AG10803 (cell line): ENCODE measurements around the gene INTS3.

Source experiments
- DNase-seq: peaks from one replicate; pipeline ENCODE4 v3.0.0; 2010; ENCODE audit warnings: low read depth
- H3K4me3 ChIP-seq: 2 replicates; pipeline ENCODE4 v1.5.1; 2011; ENCODE audit warnings: mild to moderate bottlenecking, low read length, control low read depth
- TF ChIP-seq, protein P1 (sequence below): conservative IDR thresholded peaks from 2 replicates; pipeline ENCODE4 v1.5.1; 2011; ENCODE audit warnings: mild to moderate bottlenecking, low read length, control low read depth, inconsistent platforms

Gene INTS3

DNA sequence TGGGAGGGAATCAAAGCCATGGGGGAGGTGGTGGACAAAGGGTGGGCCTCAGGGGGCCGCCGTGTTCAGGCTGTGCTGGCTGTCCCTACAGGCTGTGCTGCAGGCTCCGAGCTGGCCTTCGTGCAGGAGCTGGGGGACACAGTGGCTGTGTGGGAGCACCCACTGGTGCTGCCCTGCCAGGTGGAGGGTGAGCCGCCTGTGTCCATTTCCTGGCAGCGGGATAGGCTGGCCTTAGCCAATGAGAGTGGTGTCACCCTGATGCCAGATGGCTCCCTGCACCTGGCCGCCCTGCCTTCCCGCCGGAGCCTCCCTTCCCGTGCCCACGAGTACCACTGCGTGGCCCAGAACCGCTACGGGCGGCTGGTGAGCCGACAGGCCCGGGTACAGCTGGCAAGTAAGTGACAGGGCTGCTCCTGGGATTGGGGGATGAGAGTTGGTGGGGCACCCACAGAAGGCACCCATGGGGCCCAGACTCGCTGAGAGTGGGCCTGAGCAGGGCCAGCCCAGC is 67.5 kb downstream of the INTS3 start:
- TF ChIP-seq, protein P1, sequence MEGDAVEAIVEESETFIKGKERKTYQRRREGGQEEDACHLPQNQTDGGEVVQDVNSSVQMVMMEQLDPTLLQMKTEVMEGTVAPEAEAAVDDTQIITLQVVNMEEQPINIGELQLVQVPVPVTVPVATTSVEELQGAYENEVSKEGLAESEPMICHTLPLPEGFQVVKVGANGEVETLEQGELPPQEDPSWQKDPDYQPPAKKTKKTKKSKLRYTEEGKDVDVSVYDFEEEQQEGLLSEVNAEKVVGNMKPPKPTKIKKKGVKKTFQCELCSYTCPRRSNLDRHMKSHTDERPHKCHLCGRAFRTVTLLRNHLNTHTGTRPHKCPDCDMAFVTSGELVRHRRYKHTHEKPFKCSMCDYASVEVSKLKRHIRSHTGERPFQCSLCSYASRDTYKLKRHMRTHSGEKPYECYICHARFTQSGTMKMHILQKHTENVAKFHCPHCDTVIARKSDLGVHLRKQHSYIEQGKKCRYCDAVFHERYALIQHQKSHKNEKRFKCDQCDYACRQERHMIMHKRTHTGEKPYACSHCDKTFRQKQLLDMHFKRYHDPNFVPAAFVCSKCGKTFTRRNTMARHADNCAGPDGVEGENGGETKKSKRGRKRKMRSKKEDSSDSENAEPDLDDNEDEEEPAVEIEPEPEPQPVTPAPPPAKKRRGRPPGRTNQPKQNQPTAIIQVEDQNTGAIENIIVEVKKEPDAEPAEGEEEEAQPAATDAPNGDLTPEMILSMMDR = no peak
- no peak overlapping the region for H3K4me3 ChIP-seq
- DNase-seq = no peak

DNA sequence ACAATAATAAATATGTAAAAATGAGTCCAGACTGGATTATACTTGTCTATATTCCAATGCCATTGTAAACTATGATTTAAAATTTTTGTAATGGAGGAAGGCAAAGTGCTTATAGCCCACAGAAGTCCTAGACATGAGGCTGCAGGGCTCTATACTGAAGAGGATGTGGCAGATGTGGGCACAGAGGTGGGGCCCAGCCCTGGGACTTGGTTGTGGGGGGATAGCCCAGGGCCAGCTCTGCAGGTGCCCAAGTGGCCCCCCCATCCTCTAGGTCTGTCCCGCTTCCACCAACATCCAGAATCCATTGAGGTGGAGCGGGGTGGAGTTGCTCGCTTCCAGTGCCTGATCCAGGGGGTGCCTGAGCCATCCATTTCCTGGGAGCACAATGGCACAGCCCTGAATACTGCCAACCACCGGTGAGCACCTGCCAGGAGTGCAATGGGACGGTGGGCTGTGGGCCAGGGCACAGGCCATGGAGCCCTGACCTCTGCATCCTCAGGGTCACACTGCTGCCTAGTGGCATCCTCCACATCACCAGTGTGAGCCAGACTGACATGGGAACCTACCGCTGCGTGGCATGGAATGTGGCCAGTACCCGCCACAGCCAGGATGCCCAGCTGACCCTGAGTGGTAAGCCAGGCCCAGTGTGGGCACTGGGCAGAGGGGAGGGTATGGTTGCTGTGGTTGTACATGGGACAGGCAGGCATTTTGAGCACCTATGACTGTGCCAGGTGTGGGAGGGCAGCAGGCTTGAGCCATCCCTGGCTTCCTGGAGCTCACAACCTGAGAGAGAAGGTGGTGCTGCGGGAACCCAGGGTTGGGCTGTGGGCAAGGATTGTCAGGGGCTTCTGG is 68.3 kb downstream of the INTS3 start:
- DNase-seq = no peak
- TF ChIP-seq, protein P1 = no peak
- H3K4me3 ChIP-seq = no peak overlapping the region

DNA sequence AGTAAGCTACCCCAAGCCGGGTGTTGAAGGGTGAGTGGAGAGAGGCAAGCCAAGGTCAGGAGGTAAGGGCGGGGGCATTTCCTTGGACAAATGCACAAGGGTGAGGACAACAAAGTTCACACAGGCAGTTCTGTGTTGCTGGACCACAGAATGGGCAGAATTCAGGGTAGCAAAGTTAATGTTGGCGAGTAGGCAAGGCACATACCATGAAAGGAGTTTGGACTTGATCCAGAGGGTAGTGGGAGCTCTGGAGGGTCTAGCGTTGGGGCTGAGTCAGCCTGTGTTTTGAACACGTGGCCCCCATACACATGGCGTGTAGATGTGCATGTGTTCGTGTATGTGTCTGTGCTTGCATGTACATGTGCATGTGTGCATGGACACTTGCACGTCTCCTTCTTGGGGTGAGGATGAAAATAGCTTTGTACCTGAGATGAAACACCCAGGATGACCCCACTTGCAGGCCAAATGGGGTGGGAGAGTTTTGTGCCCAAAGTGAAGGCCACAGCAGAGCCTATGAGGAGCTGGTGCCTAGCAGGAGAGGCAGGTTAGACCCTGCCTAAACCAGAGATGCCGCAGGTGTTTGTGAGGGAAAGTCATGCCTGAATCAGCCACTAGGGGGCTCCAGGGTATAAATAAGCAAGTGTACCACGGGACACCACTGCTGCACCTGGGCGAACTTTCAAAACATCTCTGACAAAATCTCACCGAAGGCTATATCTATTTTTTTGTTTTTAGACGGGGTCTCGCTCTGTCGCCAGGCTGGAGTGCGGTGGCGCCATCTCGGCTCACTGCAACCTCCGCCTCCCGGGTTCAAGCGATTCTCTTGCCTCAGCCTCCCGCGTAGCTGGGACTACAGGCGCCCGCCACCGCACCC is 69.2 kb downstream of the INTS3 start:
- TF ChIP-seq, protein P1 = peak; percentile 81
- DNase-seq = peak; percentile 59
- no peak overlapping the region for H3K4me3 ChIP-seq

DNA sequence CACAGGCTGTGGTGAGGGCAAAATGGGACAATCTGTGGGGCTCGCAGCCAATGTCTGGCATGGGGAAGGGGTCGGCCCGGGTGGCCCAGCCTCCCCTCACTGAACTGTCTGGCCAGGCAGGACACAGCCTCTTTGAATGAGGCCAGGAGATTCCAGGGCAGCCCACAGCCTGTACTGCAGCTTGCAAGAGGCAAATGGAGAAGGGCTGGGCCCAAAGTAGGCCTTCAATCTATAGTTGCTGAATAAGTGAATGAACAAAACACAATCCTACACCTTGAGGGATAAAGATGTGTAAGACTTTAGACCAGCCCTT is 70.6 kb downstream of the INTS3 start:
- H3K4me3 ChIP-seq = no peak overlapping the region
- no peak for DNase-seq
- TF ChIP-seq, protein P1 = no peak

DNA sequence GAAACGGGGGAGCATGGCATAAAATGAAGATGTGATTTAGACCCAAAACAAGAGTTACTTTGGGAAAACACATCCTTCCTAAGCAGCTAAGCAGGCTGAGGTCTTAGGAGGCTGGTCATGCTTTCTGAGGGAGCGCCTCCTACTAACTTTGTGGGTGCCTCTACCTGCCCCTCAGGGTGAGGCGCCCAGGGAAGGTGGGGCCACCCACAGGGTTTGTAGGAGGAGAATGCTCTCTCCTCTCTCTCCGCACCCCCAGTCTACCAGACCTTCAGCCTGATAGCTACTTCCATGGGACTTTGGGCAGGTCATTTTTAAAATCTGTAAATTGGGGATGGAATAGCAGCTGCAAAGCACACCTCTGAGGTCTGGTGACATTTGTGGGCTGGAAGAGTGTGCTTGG is 71.2 kb downstream of the INTS3 start:
- no peak for DNase-seq
- H3K4me3 ChIP-seq = no peak overlapping the region
- TF ChIP-seq, protein P1 = no peak

DNA sequence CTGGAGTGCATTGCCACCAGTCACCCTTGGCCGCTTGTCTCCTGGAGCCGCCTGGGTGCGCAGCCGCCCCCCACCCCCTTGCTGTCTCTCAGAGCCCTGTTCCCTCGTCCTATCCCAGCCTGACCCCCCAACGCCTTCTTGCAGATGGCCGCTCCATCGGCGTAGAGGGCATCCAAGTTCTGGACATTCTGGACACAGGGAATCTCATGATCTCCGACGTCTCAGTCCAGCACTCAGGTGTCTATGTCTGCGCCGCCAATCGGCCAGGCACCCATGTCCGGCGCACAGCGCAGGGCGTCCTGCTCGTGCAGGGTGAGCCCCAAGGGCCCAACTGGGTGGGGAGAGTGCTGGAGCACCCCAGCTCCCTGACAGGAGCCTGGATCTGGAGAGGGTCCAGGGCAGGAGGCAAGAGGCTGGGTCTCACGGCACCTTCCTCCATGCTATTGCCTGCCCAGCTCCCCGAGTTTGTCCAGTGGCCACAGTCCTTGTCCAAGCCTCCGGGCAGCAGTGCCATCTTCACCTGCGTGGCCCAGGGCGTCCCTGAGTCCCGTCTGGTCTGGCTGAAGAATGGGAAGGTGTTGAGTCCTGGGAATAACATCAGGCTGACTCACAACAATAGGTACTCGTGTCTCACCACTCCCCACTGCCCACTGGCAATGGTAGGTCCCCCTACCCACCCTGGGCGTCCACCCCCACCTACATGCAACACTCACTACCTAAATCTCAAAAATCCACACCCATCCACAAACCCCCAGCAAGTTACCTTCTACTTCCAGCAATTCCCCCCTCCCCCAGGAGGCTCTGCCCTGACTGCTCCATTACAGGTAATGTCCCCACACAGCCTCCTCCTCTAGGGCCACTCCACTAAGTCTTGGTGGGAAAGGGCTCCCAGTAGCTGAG is 72.0 kb downstream of the INTS3 start:
- no peak for DNase-seq
- H3K4me3 ChIP-seq = no peak overlapping the region
- TF ChIP-seq, protein P1 = no peak
